ENCODE measurements around the gene BCAP31. TPM values are rescaled to one million over a fixed set of nuclear protein-coding genes. Genes with fewer than 3 reads are reported as not detected.

Gene BCAP31
- total RNA-seq, 2 donors from 2014 or later: 192 to 206 TPM

DNA sequence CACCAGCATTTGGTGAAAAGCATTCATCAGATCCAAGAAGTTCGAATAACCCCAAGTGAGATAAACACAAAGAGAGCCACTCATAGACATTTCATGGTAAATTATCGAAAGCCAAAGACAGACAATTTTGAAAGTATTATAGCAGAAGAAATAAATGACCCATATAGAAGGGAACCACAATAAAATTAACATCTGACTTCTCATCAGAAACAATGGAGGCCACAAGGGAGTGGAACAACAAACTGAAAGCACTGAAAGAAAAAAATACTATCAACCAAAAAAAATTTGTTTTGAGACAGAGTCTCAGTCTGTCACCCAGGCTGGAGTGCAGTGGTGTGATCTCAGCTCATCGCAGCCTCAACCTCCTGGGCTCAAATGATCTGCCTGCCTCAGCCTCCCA is 64.9 kb downstream of the BCAP31 start:
- Mint-ChIP-seq H3K9me3 (peaks cover 57% of the 10 kb centered on the region), H3K4me3 (no peak overlapping the region), H3K36me3 (ENCODE audit: low read depth) (no peaks in the 10 kb centered on the region), H3K4me1 (no peaks in the 10 kb centered on the region), H3K27ac (no peak overlapping the region), H3K27me3 (ENCODE audit: insufficient read depth) (peaks cover 37% of the 10 kb centered on the region)
- H3K27me3 ChIP-seq (ENCODE audit: control insufficient read depth, insufficient read depth, low read length, poor library complexity, severe bottlenecking): peaks cover 20% of the 10 kb centered on the region
- no peak overlapping the region for H3K9ac ChIP-seq (ENCODE audit: extremely low read depth, low read length, poor library complexity, severe bottlenecking)
- no peak for DNase-seq
- H3K4me1 ChIP-seq (ENCODE audit: control insufficient read depth, insufficient read depth, low read length): no peaks in the 10 kb centered on the region
- TF ChIP-seq, protein P1, sequence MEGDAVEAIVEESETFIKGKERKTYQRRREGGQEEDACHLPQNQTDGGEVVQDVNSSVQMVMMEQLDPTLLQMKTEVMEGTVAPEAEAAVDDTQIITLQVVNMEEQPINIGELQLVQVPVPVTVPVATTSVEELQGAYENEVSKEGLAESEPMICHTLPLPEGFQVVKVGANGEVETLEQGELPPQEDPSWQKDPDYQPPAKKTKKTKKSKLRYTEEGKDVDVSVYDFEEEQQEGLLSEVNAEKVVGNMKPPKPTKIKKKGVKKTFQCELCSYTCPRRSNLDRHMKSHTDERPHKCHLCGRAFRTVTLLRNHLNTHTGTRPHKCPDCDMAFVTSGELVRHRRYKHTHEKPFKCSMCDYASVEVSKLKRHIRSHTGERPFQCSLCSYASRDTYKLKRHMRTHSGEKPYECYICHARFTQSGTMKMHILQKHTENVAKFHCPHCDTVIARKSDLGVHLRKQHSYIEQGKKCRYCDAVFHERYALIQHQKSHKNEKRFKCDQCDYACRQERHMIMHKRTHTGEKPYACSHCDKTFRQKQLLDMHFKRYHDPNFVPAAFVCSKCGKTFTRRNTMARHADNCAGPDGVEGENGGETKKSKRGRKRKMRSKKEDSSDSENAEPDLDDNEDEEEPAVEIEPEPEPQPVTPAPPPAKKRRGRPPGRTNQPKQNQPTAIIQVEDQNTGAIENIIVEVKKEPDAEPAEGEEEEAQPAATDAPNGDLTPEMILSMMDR (conservative IDR thresholded peaks at IDR 0.05): no peak
- H3K9me3 ChIP-seq (ENCODE audit: control insufficient read depth, low read length): no peaks in the 10 kb centered on the region
- H3K27ac ChIP-seq (ENCODE audit: low read depth, low read length): no peak overlapping the region
- H3K36me3 ChIP-seq (ENCODE audit: control insufficient read depth, insufficient read depth, low read length): no peaks in the 10 kb centered on the region
- no peak overlapping the region for H3K4me3 ChIP-seq (ENCODE audit: low read length)
- no CpG with 5 or more reads among the region's 3 CpGs for WGBS, 2 experiments (ENCODE audit: insufficient coverage in 1 of 2, insufficient read length in 1 of 2)

DNA sequence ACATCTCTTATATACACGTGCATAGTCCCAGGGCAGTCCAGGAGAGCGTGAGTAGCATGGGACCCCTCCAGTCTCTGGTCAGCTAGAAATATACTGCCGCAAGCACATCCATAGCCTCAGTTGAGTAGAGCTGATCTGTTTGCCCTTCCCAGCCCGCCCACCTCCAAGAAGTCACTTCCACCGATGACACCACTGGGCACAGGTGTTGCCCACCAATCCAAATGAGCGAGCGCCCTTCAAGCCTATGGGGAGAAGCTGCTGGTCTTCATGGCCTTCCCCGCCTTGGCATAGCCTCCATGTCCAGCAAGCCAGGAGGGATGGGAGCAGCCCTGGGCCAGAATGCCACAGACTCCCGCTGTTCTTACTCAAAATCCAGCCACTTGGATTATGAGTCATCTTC is 67.0 kb downstream of the BCAP31 start:
- no peak overlapping the region for H3K27ac Mint-ChIP-seq
- 86 to 88% methylated on average over 4 to 9 of the region's 9 CpGs for WGBS, 2 experiments (ENCODE audit: insufficient coverage in 1 of 2, insufficient read length in 1 of 2)
- no peaks in the 10 kb centered on the region for H3K36me3 Mint-ChIP-seq (ENCODE audit: low read depth)
- no peak overlapping the region for H3K27ac ChIP-seq (ENCODE audit: low read depth, low read length)
- H3K4me1 ChIP-seq (ENCODE audit: control insufficient read depth, insufficient read depth, low read length): no peaks in the 10 kb centered on the region
- DNase-seq: peak; percentile 8
- H3K27me3 ChIP-seq (ENCODE audit: control insufficient read depth, insufficient read depth, low read length, poor library complexity, severe bottlenecking): peaks cover 18% of the 10 kb centered on the region
- TF ChIP-seq, protein P1 (conservative IDR thresholded peaks at IDR 0.05): no peak
- no peaks in the 10 kb centered on the region for H3K36me3 ChIP-seq (ENCODE audit: control insufficient read depth, insufficient read depth, low read length)
- H3K9me3 ChIP-seq (ENCODE audit: control insufficient read depth, low read length): no peaks in the 10 kb centered on the region
- no peak overlapping the region for H3K9ac ChIP-seq (ENCODE audit: extremely low read depth, low read length, poor library complexity, severe bottlenecking)
- no peaks in the 10 kb centered on the region for H3K4me1 Mint-ChIP-seq
- H3K4me3 Mint-ChIP-seq: no peak overlapping the region
- H3K4me3 ChIP-seq (ENCODE audit: low read length): no peak overlapping the region
- H3K9me3 Mint-ChIP-seq: peaks cover 68% of the 10 kb centered on the region
- H3K27me3 Mint-ChIP-seq (ENCODE audit: insufficient read depth): peaks cover 30% of the 10 kb centered on the region

DNA sequence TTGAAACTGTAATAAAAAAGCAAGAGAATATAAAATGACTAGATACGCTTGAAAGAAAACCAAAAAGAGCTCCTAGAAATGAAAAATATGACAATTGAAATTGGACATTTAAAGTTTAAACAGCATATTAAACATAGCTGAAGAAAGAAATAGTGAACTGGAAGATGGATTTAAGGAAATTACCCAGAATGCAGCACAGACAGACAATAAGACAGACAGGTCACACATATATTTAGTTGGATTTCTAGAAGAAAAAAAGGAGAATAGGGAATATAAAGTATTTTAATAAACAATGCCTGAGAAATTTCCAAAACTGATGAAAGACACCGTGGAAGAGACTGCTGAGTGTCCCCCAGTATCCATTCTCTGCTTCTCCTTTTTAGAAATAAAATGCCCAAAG is 70.6 kb downstream of the BCAP31 start:
- peaks cover 71% of the 10 kb centered on the region for H3K9me3 Mint-ChIP-seq
- peaks cover 9% of the 10 kb centered on the region for H3K27me3 ChIP-seq (ENCODE audit: control insufficient read depth, insufficient read depth, low read length, poor library complexity, severe bottlenecking)
- no peak overlapping the region for H3K9ac ChIP-seq (ENCODE audit: extremely low read depth, low read length, poor library complexity, severe bottlenecking)
- H3K4me1 ChIP-seq (ENCODE audit: control insufficient read depth, insufficient read depth, low read length): no peaks in the 10 kb centered on the region
- no peak overlapping the region for H3K27ac ChIP-seq (ENCODE audit: low read depth, low read length)
- DNase-seq: no peak
- H3K4me3 Mint-ChIP-seq: no peak overlapping the region
- H3K27ac Mint-ChIP-seq: no peak overlapping the region
- no peaks in the 10 kb centered on the region for H3K36me3 Mint-ChIP-seq (ENCODE audit: low read depth)
- TF ChIP-seq, protein P1 (conservative IDR thresholded peaks at IDR 0.05): no peak
- H3K4me3 ChIP-seq (ENCODE audit: low read length): no peak overlapping the region
- H3K9me3 ChIP-seq (ENCODE audit: control insufficient read depth, low read length): no peaks in the 10 kb centered on the region
- H3K36me3 ChIP-seq (ENCODE audit: control insufficient read depth, insufficient read depth, low read length): no peaks in the 10 kb centered on the region
- peaks cover 19% of the 10 kb centered on the region for H3K27me3 Mint-ChIP-seq (ENCODE audit: insufficient read depth)
- WGBS, 2 experiments (ENCODE audit: insufficient coverage in 1 of 2, insufficient read length in 1 of 2): 67 to 98% methylated on average over 1 to 2 of the region's 2 CpGs
- H3K4me1 Mint-ChIP-seq: no peaks in the 10 kb centered on the region
